OCI-LY7 (cell line): ENCODE results near the gene GALNT14. TPM values are rescaled to one million over a fixed set of nuclear protein-coding genes. Genes with fewer than 3 reads are reported as not detected.

Experiments used
- BruUV-seq: library from RNA; stranded (reverse); fragments of 400-500 nt; replicated peaks from 2 replicates; lab custom pipeline; 2021; lab: Mats Ljungman, UMichigan
- CTCF ChIA-PET: fragments of 300-600 bp; sonication (Branson Sonifier 250); formaldehyde crosslinking; loops from one replicate; lab custom pipeline; 2022; ENCODE audit warnings: antibody characterized with exemption; ENCODE audit not compliant: unreplicated experiment; lab: Charles Lee
- POLR2A ChIA-PET: fragments of 300-600 bp; sonication (Branson Sonifier 250); formaldehyde crosslinking; loops from one replicate; lab custom pipeline; 2022; ENCODE audit warnings: antibody characterized with exemption; lab: Charles Lee
- DNase-seq: peaks from one replicate; pipeline ENCODE4 v3.0.0-alpha.2; 2015; ENCODE audit warnings: low spot score
- H2AFZ ChIP-seq: fragments of 200-600 bp; sonication (generic), shearing (Covaris generic); 2 replicates; pipeline ENCODE4 v1.6.1; 2014; ENCODE audit warnings: mild to moderate bottlenecking, antibody characterized with exemption, low read length, moderate library complexity
- H3K27ac ChIP-seq: fragments of 200-600 bp; sonication (generic); 2 replicates; pipeline ENCODE4 v1.5.1; 2014; ENCODE audit warnings: mixed run types, low read depth, mild to moderate bottlenecking, moderate library complexity, low read length, inconsistent platforms; ENCODE audit not compliant: poor library complexity, severe bottlenecking
- H3K36me3 ChIP-seq: fragments of 200-600 bp; sonication (generic); 2 replicates; pipeline ENCODE4 v1.6.1; 2014; ENCODE audit warnings: mild to moderate bottlenecking, antibody characterized with exemption, low read length, moderate library complexity, mixed read lengths; ENCODE audit not compliant: insufficient read depth
- H3K4me1 ChIP-seq: fragments of 200-600 bp; sonication (generic); 2 replicates; pipeline ENCODE4 v1.5.1; 2014; ENCODE audit warnings: mild to moderate bottlenecking, low read length; ENCODE audit not compliant: insufficient read depth, poor library complexity, severe bottlenecking
- H3K4me2 ChIP-seq: fragments of 200-600 bp; sonication (generic); 2 replicates; pipeline ENCODE4 v1.6.1; 2014; ENCODE audit warnings: mild to moderate bottlenecking, low read length
- H3K4me3 ChIP-seq: fragments of 200-600 bp; sonication (generic); 2 replicates; pipeline ENCODE4 v1.5.1; 2014; ENCODE audit warnings: mild to moderate bottlenecking, low read depth, low read length; ENCODE audit not compliant: poor library complexity, severe bottlenecking
- H3K79me2 ChIP-seq: fragments of 200-600 bp; sonication (generic); 2 replicates; pipeline ENCODE4 v1.6.1; 2016; ENCODE audit warnings: low read depth, mild to moderate bottlenecking, low read length, moderate library complexity, mixed read lengths; ENCODE audit not compliant: insufficient read depth
- H3K9me2 ChIP-seq: fragments of 200-600 bp; sonication (generic); 2 replicates; pipeline ENCODE4 v1.6.1; 2016; ENCODE audit warnings: mild to moderate bottlenecking, low read length, mixed read lengths; ENCODE audit not compliant: insufficient read depth
- H3K9me3 ChIP-seq: fragments of 200-600 bp; sonication (generic); 2 replicates; pipeline ENCODE4 v1.6.1; 2014; ENCODE audit warnings: mild to moderate bottlenecking, mixed run types, low read length, mixed read lengths
- H4K20me1 ChIP-seq: fragments of 200-600 bp; sonication (generic); 2 replicates; pipeline ENCODE4 v1.6.1; 2014; ENCODE audit warnings: mild to moderate bottlenecking, antibody characterized with exemption, low read length, moderate library complexity, mixed read lengths; ENCODE audit not compliant: insufficient read depth
- CTCF ChIP-seq: fragments of 200-600 bp; sonication (generic); conservative IDR thresholded peaks from 2 replicates; pipeline ENCODE4 v1.5.1; 2014; ENCODE audit warnings: mild to moderate bottlenecking, antibody characterized with exemption, low read length, moderate library complexity, mixed read lengths
- EZH2phosphoT487 ChIP-seq: fragments of 200-600 bp; sonication (generic); IDR thresholded peaks from 2 replicates; pipeline ENCODE4 v1.6.1; 2018; ENCODE audit warnings: low read depth, borderline replicate concordance, mild to moderate bottlenecking, mixed run types, antibody characterized with exemption, low read length, moderate library complexity, mixed read lengths
- intact Hi-C: fragments of 100-400 bp; cut with micrococcal nuclease; formaldehyde crosslinking; loops from one replicate; pipeline ENCODE4 v1.10.0; 2022; ENCODE audit not compliant: unreplicated experiment
- total RNA-seq, 2 experiments: library from RNA; depleted of rRNA in 1 of 2; stranded (reverse); fragments of >200 nt in 1 of 2; shearing (Covaris generic) in 1 of 2; gene quantifications; 2 replicates each; pipeline ENCODE4 v1.2.3, GENCODE V29; 2014 to 2022

GALNT14 gene
- total RNA-seq, 2 experiments from 2014 or later, result 14.8 to 25.6 TPM

DNA sequence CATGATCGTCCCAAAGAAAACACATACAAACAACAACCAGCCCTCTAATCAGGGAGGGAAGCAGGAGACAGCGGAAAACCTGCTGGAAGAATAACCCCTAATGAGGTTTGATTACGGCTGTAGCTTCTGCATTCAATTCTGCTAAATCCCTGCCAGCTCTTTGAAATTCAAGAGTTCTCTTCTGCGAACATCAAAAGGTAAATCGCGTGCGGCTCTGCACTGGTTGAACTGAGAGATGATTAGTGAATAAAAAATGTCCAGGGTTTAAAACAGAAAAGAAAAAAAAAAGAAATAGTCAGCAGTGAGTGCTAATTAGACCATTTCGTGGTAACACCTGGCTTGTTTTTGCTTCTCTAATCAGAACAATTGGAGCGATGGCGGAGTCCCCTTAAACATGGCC lies 178.0 kb downstream of the GALNT14 start:
- Histone ChIP-seq H3K79me2 (no peaks in the 10 kb centered on the region), H4K20me1 (no peaks in the 10 kb centered on the region), H3K4me3 (no peak overlapping the region), H3K27ac (no peak overlapping the region), H3K9me3 (no peaks in the 10 kb centered on the region), H3K4me2 (no peak overlapping the region), H3K4me1 (no peaks in the 10 kb centered on the region), H3K9me2 (no peaks in the 10 kb centered on the region), H2AFZ (no peak overlapping the region), H3K36me3 (peaks cover 20% of the 10 kb centered on the region; the same call in 1 of the 2 replicates)
- no peak for TF ChIP-seq CTCF
- no peak for TF ChIP-seq EZH2phosphoT487
- DNase-seq, result no peak
- CTCF ChIA-PET, result no interaction called here
- intact Hi-C loops, result no loop called here
- POLR2A ChIA-PET, result no interaction called here
- BruUV-seq, result no TSS peak

DNA sequence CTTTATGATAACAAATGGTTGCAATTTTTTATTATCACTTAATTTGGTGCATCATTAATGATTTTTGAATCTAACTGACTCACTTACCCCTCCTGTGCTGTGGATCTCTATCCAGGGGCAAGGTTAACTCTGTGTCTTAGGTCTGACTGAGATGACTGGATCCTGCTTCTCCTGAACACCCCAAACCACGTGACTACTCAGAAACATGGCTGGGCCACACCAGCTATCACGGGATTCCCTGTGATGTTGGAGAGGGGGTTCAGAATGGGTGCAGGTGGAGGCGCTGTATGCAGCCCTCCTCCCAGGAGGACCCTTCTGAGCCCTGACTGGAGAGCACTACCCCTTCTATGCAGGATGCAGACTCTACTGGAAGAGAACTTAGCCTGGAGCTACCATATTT lies 178.6 kb downstream of the GALNT14 start:
- Histone ChIP-seq H3K4me2 (no peak overlapping the region), H3K9me3 (no peaks in the 10 kb centered on the region), H3K9me2 (no peaks in the 10 kb centered on the region), H3K4me3 (no peak overlapping the region), H3K79me2 (no peaks in the 10 kb centered on the region), H3K36me3 (peaks cover 16% of the 10 kb centered on the region; the same call in 1 of the 2 replicates), H2AFZ (no peak overlapping the region), H3K27ac (no peak overlapping the region), H3K4me1 (no peaks in the 10 kb centered on the region), H4K20me1 (no peaks in the 10 kb centered on the region)
- POLR2A ChIA-PET, result no interaction called here
- BruUV-seq, result no TSS peak
- DNase-seq, result no peak
- intact Hi-C loops, result no loop called here
- no peak for TF ChIP-seq CTCF
- CTCF ChIA-PET, result no interaction called here

- TF ChIP-seq CTCF (no peak), EZH2phosphoT487 (no peak)
- ChIA-PET POLR2A (no interaction called here), CTCF (no interaction called here)
- H3K36me3 ChIP-seq, result peaks cover 13% of the 10 kb centered on the region; the same call in 1 of the 2 replicates
- no peaks in the 10 kb centered on the region for H3K79me2 ChIP-seq
- H3K9me2 ChIP-seq, result no peaks in the 10 kb centered on the region
- intact Hi-C loops, result no loop called here
- H3K4me2 ChIP-seq, result no peak overlapping the region
- no TSS peak for BruUV-seq
- no peak overlapping the region for H2AFZ ChIP-seq
- H3K27ac ChIP-seq, result no peak overlapping the region
- no peaks in the 10 kb centered on the region for H3K9me3 ChIP-seq
- no peaks in the 10 kb centered on the region for H4K20me1 ChIP-seq
- H3K4me3 ChIP-seq, result no peak overlapping the region
- no peaks in the 10 kb centered on the region for H3K4me1 ChIP-seq
- DNase-seq, result no peak
These were observed 179.3 kb downstream of the GALNT14 start for GRCh38 chr2:30958918-30959265.
